ENCODE data around the gene PSME3. TPM values are rescaled to one million over a fixed set of nuclear protein-coding genes. Genes with fewer than 3 reads are reported as not detected.

PSME3 gene, protein sequence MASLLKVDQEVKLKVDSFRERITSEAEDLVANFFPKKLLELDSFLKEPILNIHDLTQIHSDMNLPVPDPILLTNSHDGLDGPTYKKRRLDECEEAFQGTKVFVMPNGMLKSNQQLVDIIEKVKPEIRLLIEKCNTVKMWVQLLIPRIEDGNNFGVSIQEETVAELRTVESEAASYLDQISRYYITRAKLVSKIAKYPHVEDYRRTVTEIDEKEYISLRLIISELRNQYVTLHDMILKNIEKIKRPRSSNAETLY
- total RNA-seq (100 to 1,000 TPM in 1 of 9 donors, 10 to 100 TPM in 8; 59.7 to 105 (median 67.7) TPM), polyA plus RNA-seq (100 to 1,000 TPM in 1 of 2 donors, 10 to 100 TPM in 1; 47.4 to 157 TPM)
- long read RNA-seq, donor 1, transcript PSME3-210 (11 exons, 998 nt), result major isoform, 26 of 32 reads
- long read RNA-seq, donor 1, partial matches to known transcripts, result 1 of 32 reads
- long read RNA-seq, donor 1, other reads (novel, unspliced or antisense), result 5 of 32 reads
- long read RNA-seq, donor 2, transcript PSME3-210 (11 exons, 998 nt), result major isoform, 72 of 86 reads
- long read RNA-seq, donor 2, partial matches to known transcripts, result 0 of 86 reads
- long read RNA-seq, donor 2, other reads (novel, unspliced or antisense), result 13 of 86 reads
- long read RNA-seq, donor 3, transcript PSME3-210 (11 exons, 998 nt), result major isoform, 47 of 56 reads
- long read RNA-seq, donor 3, partial matches to known transcripts, result 1 of 56 reads
- long read RNA-seq, donor 3, other reads (novel, unspliced or antisense), result 7 of 56 reads

DNA sequence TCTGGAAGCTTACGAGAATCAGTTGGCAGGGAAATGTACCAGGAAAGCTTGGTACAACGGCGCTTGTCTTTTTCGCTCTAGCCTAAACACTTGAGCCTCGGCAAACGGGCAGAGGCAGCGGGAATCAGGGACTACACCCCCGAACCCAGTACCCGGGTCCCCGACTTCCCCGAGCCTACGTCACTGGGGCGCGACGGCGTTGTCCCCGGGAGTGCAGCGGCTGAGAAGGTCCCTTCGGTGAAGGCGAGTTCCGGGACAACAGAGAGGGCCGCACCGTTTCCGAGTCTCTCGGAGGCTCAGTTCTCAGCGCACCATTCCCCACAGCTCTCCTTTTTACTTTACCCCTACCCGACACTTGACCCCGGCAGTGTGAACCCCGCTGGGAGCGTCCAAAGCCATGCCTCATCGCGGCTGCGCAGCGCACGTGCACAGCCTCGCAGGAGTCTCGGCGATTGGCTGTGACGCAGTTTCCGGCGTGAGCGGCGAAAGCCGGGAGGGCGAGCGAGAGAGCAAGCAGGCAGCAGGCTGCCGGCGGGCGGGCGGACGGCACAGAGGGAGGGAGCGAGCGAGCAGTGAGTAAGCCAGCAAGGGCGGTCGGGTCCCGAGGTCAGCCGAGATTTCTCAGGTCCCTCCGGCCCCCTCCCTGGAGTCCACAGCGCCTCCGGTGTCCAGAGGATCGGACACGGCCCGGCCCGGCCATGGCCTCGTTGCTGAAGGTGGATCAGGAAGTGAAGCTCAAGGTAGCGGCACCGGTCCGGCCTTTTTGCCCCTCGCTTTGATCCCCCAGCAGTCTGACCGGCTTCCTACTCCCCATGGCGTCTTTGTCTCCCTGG, at the start of gene PSME3:
TSS of gene PSME3 (plus strand) at position 464 of the 833 bp plus-strand sequence. CDS start at position 699, 235 bp downstream.
- intact Hi-C loops (cut with DNase I), result no loop called here

DNA sequence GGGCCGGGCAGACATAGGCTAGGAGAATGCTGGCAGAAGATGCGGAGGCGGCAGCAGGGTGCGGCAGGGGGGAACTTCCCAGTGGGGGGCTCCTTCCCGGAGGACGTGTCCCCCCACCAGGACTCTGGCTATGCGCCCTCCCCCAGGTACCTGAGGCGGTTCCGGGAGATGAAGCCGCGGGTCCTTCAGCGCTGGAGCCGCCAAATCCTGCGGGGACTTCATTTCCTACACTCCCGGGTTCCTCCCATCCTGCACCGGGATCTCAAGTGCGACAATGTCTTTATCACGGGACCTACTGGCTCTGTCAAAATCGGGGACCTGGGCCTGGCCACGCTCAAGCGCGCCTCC, 49.4 kb upstream of the PSME3 start:
- H3K36me3 ChIP-seq, result peaks cover 0 to 10% (median 9%) of the 10 kb centered on the region in 9 donors
- no peak overlapping the region for H3K4me3 ChIP-seq
- no peak for TF ChIP-seq POLR2A (IDR thresholded peaks at IDR 0.05)
- TF ChIP-seq, protein P1, sequence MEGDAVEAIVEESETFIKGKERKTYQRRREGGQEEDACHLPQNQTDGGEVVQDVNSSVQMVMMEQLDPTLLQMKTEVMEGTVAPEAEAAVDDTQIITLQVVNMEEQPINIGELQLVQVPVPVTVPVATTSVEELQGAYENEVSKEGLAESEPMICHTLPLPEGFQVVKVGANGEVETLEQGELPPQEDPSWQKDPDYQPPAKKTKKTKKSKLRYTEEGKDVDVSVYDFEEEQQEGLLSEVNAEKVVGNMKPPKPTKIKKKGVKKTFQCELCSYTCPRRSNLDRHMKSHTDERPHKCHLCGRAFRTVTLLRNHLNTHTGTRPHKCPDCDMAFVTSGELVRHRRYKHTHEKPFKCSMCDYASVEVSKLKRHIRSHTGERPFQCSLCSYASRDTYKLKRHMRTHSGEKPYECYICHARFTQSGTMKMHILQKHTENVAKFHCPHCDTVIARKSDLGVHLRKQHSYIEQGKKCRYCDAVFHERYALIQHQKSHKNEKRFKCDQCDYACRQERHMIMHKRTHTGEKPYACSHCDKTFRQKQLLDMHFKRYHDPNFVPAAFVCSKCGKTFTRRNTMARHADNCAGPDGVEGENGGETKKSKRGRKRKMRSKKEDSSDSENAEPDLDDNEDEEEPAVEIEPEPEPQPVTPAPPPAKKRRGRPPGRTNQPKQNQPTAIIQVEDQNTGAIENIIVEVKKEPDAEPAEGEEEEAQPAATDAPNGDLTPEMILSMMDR (IDR thresholded peaks at IDR 0.05), result no peak
- ATAC-seq (no peak), DNase-seq (no peak)
- no peak overlapping the region for H3K27ac ChIP-seq
- 10 to 30% (median 14%) methylated on average over 19 to 22 of the region's 22 CpGs for WGBS, 4 donors
- H3K9me3 ChIP-seq, result no peaks in the 10 kb centered on the region
- intact Hi-C loops (cut with DNase I), result no loop called here
- peaks cover 0 to 32% (median 12%) of the 10 kb centered on the region in 12 donors for H3K4me1 ChIP-seq
- peaks cover 26 to 89% (median 63%) of the 10 kb centered on the region in 9 donors for H3K27me3 ChIP-seq

More for the DNA sequence above, at the start of gene PSME3:
- Histone ChIP-seq H3K4me1 (peaks cover 3 to 29% (median 17%) of the 10 kb centered on the region in 12 donors), H3K9me3 (no peaks in the 10 kb centered on the region), H3K36me3 (peaks cover 0 to 37% (median 33%) of the 10 kb centered on the region in 9 donors), H3K27ac (peak within 1 kb of the TSS; percentile 43 to 93 (median 88)), H3K4me3 (peak within 1 kb of the TSS; percentile 66 to 100 (median 92)), H3K27me3 (no peaks in the 10 kb centered on the region)
- 0 to 1% (median 0%) methylated on average over 40 to 71 of the region's 71 CpGs for WGBS, 4 donors
- DNase-seq (peak; percentile 90 to 95 (median 95)), ATAC-seq (peak; percentile 88 to 99 (median 98))
- peak; percentile 32 to 87 for TF ChIP-seq POLR2A (IDR thresholded peaks at IDR 0.05)
- TF ChIP-seq, protein P1 (IDR thresholded peaks at IDR 0.05), result peak in 1 of 12 donors; percentile 14

DNA sequence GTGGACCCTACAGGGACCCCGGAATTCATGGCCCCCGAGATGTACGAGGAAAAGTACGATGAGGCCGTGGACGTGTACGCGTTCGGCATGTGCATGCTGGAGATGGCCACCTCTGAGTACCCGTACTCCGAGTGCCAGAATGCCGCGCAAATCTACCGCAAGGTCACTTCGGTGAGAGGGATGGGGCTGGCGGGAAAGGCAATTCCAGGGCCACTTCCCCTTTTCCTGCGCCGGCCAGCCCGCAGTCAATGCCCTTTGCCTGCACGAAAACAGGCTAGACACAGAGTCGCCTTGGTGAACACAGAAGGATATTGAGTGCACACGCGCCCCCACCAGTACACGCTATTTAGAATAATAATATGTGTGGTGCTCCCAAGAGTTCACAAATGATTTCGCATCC, 48.8 kb upstream of the PSME3 start:
- Histone ChIP-seq H3K4me1 (peaks cover 0 to 32% (median 12%) of the 10 kb centered on the region in 12 donors), H3K27ac (no peak overlapping the region), H3K27me3 (peaks cover 26 to 89% (median 63%) of the 10 kb centered on the region in 9 donors), H3K36me3 (peaks cover 0 to 3% (median 2%) of the 10 kb centered on the region in 9 donors), H3K4me3 (no peak overlapping the region), H3K9me3 (no peaks in the 10 kb centered on the region)
- DNase-seq (no peak), ATAC-seq (no peak)
- 15 to 33% (median 20%) methylated on average over 19 to 25 of the region's 25 CpGs for WGBS, 4 donors
- intact Hi-C loops (cut with DNase I), result no loop called here
- TF ChIP-seq, protein P1 (IDR thresholded peaks at IDR 0.05), result no peak
- TF ChIP-seq POLR2A (IDR thresholded peaks at IDR 0.05), result no peak

Data from heart left ventricle (tissue), 16 donors.